Activated CD8-positive, alpha-beta memory T cell treated with anti-CD3 and anti-CD28 coated beads for 48 hours (primary cell): ENCODE measurements around the gene ERMP1.
"Not testable (repeated sequence)": the region's sequence is repeated elsewhere in the genome, so short reads cannot be mapped to it uniquely, and the experiment has no call there.

Experiments used
- DNase-seq, 3 experiments: peaks; one replicate each; pipeline ENCODE4 v3.0.0-alpha.2; 2020; ENCODE audit warnings: low read depth in 2 of 3, low spot score in 2 of 3

Gene ERMP1

GRCh38 chr9:5832538-5833529 is at the start of gene ERMP1:
ERMP1 (minus strand) TSS chr9:5833117; CDS start chr9:5833027, 90 bp downstream.
- peak; percentile 82 to 90 (median 88) for DNase-seq

DNA sequence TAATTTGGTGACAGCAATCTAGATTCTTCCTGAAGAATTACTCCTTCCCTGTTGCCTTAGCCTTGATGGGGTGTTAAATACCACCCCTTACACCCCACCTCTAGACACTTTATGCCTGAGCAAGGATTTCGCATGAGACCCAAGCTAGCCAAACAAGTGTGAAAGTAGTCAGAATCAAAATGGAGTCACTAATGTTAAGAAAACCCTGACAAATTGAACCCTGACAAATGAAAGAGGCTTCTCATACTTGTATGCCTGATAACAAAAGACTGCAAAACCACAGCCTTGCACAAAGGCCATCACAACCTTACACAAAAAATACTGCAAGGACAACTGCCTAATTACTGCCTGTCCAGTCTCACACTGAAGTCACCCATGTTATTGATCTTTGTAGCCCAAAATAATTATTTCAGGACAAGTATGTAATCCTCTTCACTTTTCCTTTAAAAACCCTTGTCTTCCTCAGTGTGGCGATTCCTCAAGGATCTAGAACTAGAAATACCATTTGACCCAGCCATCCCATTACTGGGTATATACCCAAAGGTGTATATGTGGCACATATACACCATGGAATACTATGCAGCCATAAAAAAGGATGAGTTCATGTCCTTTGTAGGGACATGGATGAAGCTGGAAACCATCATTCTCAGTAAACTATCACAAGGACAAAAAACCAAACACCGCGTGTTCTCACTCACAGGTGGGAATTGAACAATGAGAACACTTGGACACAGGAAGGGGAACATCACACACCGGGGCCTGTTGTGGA is 49.5 kb upstream of the ERMP1 start:
- not testable (repeated sequence) for DNase-seq

DNA sequence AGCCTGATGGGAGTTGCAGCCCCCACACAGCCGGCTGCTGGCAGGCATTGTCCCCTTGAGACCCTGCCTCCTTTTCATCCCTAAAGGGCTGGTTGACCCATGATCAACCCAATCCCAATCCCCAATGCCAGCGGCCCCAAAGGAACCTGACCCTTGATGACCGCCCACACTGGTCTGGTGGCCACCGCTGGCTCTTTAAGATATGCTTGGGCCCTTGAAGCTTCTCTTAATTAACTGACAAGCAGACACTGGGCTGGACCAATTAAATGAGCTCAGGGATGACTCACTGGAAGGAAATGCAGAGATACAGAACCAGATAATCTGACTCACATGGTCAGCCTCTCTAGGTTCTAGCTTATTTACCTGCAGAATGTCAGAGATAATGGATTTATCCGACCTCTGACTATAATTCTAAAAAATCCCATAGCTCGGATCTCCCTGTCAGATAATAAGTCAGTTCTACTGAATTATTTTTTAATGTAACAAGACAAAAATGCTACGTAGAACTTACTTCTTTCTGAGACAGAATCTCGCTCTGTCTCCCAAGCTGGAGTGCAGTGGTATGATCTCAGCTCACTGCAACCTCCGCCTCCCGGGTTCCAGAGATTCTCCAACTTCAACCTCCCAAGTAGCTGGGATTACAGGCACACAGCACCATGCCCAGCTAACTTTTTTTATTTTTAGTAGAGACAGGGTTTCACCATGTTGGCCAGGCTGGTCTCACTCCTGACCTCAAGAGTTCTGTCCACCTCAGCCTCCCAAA is 46.7 kb upstream of the ERMP1 start:
- no peak for DNase-seq

- DNase-seq: no peak
These were observed 43.8 kb upstream of the ERMP1 start for GRCh38 chr9:5876711-5877110.

DNA sequence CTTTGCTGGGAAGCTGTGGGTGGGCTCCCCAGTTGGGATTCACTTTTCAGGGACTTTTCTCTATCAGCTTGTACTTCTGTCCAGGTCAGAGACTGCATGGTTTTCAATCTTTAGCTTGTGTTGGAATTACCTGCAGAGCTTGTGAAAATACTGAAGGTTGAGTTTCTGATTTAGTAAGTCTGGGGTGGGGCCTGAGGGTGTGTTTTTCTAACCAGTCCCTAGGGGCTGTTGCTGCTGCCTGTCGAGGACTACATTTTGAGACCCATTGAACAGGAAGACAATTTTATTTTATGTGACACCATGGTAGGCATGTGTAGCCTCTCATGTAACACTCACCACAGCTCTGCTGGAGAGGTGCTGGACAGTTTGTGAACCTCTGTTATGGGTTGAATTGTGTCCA is 43.1 kb upstream of the ERMP1 start:
- DNase-seq: no peak

- no peak for DNase-seq
These were observed 41.1 kb upstream of the ERMP1 start for GRCh38 chr9:5874048-5874447.

- no peak for DNase-seq
These were observed 40.5 kb upstream of the ERMP1 start for GRCh38 chr9:5873439-5873838.

DNA sequence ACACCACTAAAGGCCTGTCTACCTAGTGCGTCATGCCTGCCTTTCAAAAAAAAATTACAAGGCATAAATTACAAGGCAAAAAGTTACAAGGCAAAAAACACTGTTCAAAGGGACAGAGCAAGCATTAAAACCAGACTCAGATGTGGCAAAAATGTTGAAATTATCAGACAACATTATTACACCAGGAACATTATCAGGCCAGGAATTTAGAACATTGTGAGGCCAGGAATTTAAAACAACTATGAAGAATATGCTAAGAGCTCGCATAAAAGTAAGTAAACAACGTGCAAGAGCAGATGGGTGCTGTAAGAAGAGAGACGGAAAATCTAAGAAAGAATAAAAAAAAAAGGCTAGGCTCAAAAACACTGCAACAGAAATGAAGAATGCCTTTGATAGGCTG is 39.6 kb upstream of the ERMP1 start:
- no peak for DNase-seq

GRCh38 chr9:5871785-5872184 is 38.9 kb upstream of the ERMP1 start:
- no peak for DNase-seq

DNA sequence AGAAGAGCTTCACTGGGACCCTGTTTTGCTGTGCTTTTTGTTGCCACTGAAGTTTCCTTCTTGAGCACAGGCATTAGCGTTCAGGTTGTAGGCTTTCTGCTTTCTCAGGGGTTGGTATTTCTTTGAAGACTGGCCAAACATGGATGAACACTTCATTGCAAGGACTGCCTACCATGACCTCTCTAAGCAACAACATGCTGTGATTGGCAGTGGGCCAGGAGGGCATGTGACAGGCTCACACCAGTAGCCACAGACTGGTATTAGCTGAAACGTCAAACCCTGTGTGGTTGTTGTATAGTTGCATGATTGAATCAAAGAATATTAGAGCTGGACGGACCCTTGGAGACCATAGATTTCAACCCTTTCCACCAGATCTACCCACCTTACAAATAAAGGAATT is 37.8 kb upstream of the ERMP1 start:
- no peak for DNase-seq

DNA sequence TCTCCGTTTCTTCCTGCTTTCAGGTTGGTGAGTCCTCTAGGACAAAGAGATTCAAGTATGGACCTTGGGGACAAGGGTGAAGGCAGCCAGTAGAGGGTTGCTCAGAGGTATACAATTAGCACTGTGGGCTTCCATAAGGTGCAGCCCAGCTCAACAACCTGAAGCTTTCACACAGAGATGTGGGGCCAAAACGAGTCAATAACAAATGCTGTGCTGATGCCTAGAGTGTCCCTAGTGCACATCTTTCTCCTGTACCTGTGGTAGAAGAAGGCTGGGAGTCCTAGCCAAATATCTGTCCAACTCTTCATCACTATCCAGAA is 37.1 kb upstream of the ERMP1 start:
- DNase-seq: no peak

DNA sequence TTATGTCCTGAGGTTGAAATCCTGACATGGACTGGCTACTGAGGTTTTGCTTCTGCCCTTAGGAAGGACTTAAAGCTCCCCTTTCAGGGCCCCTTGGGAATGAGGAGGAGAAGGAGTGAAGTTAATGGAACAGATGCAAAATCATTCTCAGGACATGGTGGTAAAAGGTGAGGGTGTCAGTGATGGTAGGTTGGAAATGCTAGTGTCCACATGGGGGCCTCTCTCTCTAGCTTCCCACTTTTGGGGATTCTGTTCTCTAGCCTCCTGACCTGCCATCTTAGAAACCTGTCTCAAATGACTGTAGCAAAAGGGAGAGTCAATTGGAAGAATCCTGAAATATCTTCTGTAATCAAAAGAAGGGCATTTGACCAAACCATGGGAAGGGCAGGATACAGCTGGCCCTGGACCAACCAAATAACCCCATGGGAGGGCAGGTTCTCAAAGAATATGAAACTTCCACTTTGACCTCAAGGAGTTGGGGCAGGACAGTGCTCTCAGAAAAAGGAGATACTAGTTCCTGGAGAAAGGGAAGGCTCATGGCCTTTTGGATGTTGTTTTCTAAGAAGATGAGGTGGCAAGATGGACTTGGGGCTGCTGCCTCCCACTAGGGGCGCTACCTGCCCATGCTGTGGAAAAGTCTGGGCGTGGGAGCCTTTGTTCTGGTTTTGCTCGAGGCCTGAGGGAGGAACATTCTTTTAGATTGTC is 36.5 kb upstream of the ERMP1 start:
- DNase-seq: no peak

DNA sequence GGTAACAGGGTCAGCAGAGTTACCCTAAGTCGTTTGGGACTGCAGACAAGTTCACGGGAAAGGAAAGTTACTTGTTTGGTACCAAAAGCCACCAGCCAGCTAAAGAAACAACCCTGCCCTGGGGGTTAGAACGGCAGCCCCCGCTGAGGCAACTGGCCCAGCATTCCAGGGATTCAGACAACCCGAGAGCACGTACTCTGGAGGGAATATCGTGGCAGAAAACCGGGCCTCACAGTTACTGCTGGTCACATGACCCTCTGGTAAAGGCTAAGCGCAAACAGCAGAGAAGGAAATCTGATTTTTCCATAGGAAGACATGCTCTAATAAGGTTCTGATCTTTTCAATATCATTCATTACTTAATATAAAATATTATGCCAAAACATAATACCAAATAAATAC is 35.3 kb upstream of the ERMP1 start:
- DNase-seq: no peak

- DNase-seq: no peak
These were observed 33.8 kb upstream of the ERMP1 start for GRCh38 chr9:5866685-5867084.

GRCh38 chr9:5866272-5866671 is 33.4 kb upstream of the ERMP1 start:
- DNase-seq: no peak

GRCh38 chr9:5864446-5864845 is 31.5 kb upstream of the ERMP1 start:
- DNase-seq: no peak

DNA sequence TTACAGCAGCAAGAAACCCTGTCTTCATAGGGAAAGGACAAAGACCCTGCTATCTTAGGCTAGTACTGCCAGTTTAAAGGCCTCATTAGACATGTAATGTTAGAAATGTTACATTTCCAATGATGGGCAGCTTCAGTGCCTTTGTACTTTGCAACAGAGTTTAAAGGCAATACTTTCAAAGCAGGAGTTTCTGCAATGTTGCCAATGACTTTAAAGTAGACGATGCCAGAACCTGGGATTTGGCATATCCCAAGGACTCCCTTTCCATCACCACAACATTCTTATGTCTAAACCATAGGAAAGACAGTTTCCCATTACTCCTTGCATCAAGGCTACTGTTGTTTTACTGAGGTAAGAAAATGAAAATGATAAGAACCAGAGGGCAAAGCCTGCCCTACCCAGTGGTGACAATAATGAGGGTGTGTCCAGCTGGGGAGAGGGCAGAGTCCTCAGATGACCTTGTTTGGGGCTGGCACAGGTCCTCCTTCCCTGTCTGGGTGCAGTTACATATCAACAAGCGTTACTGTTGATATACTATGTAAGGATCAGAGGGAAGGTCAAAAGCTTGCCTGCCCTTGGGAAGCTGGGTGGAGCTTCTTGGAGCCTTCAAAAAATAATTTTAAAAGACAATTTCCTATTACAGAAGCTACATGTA is 30.3 kb upstream of the ERMP1 start:
- no peak for DNase-seq

- DNase-seq: no peak
These were observed 25.9 kb upstream of the ERMP1 start for GRCh38 chr9:5858833-5859232.

- no peak for DNase-seq
These were observed 25.0 kb upstream of the ERMP1 start for GRCh38 chr9:5857928-5858327.

GRCh38 chr9:5854063-5854790 is 21.3 kb upstream of the ERMP1 start:
- no peak for DNase-seq
